H1 (cell line): ENCODE measurements around the gene ACVRL1. TPM values are rescaled to one million over a fixed set of nuclear protein-coding genes. Genes with fewer than 3 reads are reported as not detected.

Source experiments
- BACH1 ChIP-seq: IDR thresholded peaks from 2 replicates; pipeline ENCODE4 v1.6.1; 2012; ENCODE audit warnings: low read length, improper control_type of control experiment
- BRCA1 ChIP-seq: IDR thresholded peaks from 2 replicates; pipeline ENCODE4 v1.6.1; 2012; ENCODE audit warnings: low read depth, low read length, improper control_type of control experiment
- CBX5 ChIP-seq: fragments of 300-800, 300-1000 bp; sonication (generic); IDR thresholded peaks from 2 replicates; pipeline ENCODE4 v1.7.1; 2016; ENCODE audit warnings: antibody characterized with exemption, low read length, low read depth
- polyA plus RNA-seq, 7 experiments: library from polyadenylated mRNA; depleted of rRNA in 3 of 7; stranded (reverse) in 5 of 7; unstranded in 2 of 7; fragments of >200 nt in 5 of 7; fragments of 200-250 nt in 2 of 7; gene quantifications; 1 replicate in 5 of 7; 2 replicates in 1 of 7; 4 replicates in 1 of 7; pipeline versions ENCODE4 v1.2.1 to v1.2.3, GENCODE V29; 2011 to 2013; ENCODE audit warnings: missing spikeins in 2 of 7, mixed read lengths in 2 of 7
- total RNA-seq: library from RNA; stranded (reverse); fragmentation: NEBNext Ultra II Directional; extraction: Animal tissue kit (Norgen Biotek cat#: 25700); gene quantifications from 2 replicates; pipeline ENCODE4 v1.2.1, GENCODE V29; 2021

The ACVRL1 gene
- total and polyA plus RNA-seq, 2 of the 8 experiments (the other 6 are each of a cell fraction or from before 2014, with no cell fraction given): 0.09 to 0.35 TPM

DNA sequence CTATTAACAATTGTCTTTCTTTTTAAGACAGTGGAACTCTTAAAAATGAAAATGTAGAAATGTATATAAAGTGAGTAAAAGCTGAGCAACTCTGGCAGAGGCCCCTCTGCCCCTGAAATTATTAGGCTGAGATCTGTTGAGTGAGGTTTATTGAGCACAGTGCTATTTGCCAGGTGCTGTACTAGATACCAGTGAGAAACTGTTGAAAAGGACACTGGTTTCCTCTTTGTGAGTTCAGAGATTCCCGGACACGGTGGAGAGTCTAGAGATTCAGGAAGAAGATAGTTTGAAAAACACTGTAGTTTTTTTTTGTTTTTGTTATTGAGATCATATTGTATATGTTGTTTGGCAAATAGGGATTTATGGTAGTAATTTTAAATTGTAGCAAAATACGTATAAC lies 55.4 kb downstream of the ACVRL1 start (continued):
- TF ChIP-seq CBX5 (no peak), BACH1 (no peak), BRCA1 (no peak)
